ENCODE data around the gene EFNA2.

The EFNA2 gene

GRCh38 chr19:1260749-1261537, 24.7 kb upstream of the EFNA2 start:
- peak; percentile 98 for DNase-seq

GRCh38 chr19:1261538-1261797, 24.2 kb upstream of the EFNA2 start:
- no peak for DNase-seq

- peak; percentile 70 for DNase-seq
These were observed 23.7 kb upstream of the EFNA2 start for GRCh38 chr19:1261798-1262622.

DNA sequence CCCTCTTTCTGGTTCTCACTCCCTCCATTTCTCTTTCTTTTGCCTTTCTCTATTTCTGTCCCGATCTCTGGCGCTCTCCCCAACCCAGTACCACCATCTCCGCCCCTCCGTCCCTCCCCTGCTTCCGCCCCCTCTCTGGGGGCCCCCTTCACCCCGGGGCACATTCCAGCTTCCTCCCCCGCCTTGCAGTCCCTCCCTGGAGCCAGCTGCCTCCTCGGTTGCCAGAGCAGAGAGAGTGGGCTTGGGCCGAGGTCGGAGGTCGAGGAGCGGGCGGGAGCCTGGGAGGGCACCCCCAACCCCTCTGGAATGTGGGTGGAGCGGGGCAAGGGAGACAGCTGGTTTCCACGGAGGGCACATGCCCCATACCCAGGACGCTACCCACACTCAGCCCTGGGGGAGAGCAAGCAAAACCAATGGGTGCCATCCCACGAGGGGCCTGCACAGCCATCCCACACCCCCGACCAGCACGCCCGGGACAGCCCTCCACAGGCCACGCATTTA, 23.0 kb upstream of the EFNA2 start:
- DNase-seq = no peak

- DNase-seq = no peak
These were observed 22.5 kb upstream of the EFNA2 start for GRCh38 chr19:1263188-1263587.

- peak; percentile 95 for DNase-seq
These were observed 20.7 kb upstream of the EFNA2 start for GRCh38 chr19:1264801-1265614.

GRCh38 chr19:1265615-1266128, 20.0 kb upstream of the EFNA2 start:
- DNase-seq = peak; percentile 97

GRCh38 chr19:1266129-1266915, 19.4 kb upstream of the EFNA2 start:
- DNase-seq = peak; percentile 92

- peak; percentile 84 for DNase-seq
These were observed 18.7 kb upstream of the EFNA2 start for GRCh38 chr19:1266916-1267476.

GRCh38 chr19:1267477-1268225, 18.0 kb upstream of the EFNA2 start:
- no peak for DNase-seq

GRCh38 chr19:1268226-1269064, 17.2 kb upstream of the EFNA2 start:
- no peak for DNase-seq

- peak; percentile 99 for DNase-seq
These were observed 16.6 kb upstream of the EFNA2 start, which contains the start of gene CIRBP for GRCh38 chr19:1269065-1269477. Gene CIRBP, plus strand, starts transcription at chr19:1269332. Its CDS starts 1,602 bp downstream, at chr19:1270934.

GRCh38 chr19:1269478-1270212, 16.0 kb upstream of the EFNA2 start:
- peak; percentile 90 for DNase-seq

GRCh38 chr19:1270213-1270853, 15.3 kb upstream of the EFNA2 start:
- DNase-seq = no peak

- no peak for DNase-seq
These were observed 14.7 kb upstream of the EFNA2 start for GRCh38 chr19:1270854-1271527.

- DNase-seq = no peak
These were observed 13.9 kb upstream of the EFNA2 start for GRCh38 chr19:1271528-1272422.
